ENCODE measurements around the gene CLEC1A. TPM values are rescaled to one million over a fixed set of nuclear protein-coding genes. Genes with fewer than 3 reads are reported as not detected.
A peak's percentile ranks its signal among the peaks of the same experiment; 100 is the strongest.

The CLEC1A gene
- total RNA-seq, 4 donors from 2014 or later: 2.6 to 22.6 (median 13.8) TPM

- no peak overlapping the region for H3K4me3 ChIP-seq
- H3K36me3 ChIP-seq: no peaks in the 10 kb centered on the region
- no peaks in the 10 kb centered on the region for H3K4me1 ChIP-seq
- DNase-seq: no peak
- no peaks in the 10 kb centered on the region for H3K27me3 ChIP-seq
- TF ChIP-seq POLR2A (IDR thresholded peaks at IDR 0.05): no peak
- TF ChIP-seq, protein P1, sequence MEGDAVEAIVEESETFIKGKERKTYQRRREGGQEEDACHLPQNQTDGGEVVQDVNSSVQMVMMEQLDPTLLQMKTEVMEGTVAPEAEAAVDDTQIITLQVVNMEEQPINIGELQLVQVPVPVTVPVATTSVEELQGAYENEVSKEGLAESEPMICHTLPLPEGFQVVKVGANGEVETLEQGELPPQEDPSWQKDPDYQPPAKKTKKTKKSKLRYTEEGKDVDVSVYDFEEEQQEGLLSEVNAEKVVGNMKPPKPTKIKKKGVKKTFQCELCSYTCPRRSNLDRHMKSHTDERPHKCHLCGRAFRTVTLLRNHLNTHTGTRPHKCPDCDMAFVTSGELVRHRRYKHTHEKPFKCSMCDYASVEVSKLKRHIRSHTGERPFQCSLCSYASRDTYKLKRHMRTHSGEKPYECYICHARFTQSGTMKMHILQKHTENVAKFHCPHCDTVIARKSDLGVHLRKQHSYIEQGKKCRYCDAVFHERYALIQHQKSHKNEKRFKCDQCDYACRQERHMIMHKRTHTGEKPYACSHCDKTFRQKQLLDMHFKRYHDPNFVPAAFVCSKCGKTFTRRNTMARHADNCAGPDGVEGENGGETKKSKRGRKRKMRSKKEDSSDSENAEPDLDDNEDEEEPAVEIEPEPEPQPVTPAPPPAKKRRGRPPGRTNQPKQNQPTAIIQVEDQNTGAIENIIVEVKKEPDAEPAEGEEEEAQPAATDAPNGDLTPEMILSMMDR (IDR thresholded peaks at IDR 0.05): no peak
- no peaks in the 10 kb centered on the region for H3K9me3 ChIP-seq
- intact Hi-C loops (cut with DNase I; ENCODE audit: low total_unique reads): no loop called here
- peak overlapping the region in 1 of 2 donors; percentile 79 for H3K27ac ChIP-seq
Measured at GRCh38 chr12:10102322-10102721, 3.5 kb upstream of the CLEC1A start.

DNA sequence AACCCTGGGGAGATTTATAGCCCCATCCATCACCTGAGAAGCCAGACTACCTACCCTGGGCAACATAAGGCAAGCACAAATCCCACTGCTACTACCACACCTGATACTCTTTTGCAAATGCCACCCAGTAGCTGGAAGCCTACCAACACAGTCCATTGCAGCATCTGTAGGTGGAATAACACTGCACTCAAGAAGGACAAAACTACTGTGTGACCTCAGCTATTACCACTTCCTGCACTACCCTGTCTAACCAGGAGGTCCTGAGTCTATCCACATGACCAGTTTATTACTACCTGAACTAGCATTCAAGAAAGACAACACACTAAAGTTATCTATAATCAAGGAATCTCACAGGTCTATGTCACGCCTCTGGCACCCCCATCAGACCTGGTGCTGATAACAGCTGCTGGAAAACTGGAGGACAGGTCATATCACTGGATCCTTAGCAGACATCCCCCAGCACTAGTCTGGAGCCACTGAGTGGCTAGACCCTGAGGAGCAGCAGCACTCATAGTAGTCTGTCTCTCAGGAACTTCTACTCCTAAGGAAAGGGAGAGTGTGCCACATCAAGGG, 2.9 kb upstream of the CLEC1A start:
- H3K36me3 ChIP-seq: no peaks in the 10 kb centered on the region
- H3K27ac ChIP-seq: peak overlapping the region in 1 of 2 donors; percentile 79
- no peaks in the 10 kb centered on the region for H3K27me3 ChIP-seq
- no peaks in the 10 kb centered on the region for H3K4me1 ChIP-seq
- intact Hi-C loops (cut with DNase I; ENCODE audit: low total_unique reads): no loop called here
- H3K9me3 ChIP-seq: no peaks in the 10 kb centered on the region
- no peak for DNase-seq
- H3K4me3 ChIP-seq: no peak overlapping the region
- TF ChIP-seq POLR2A (IDR thresholded peaks at IDR 0.05): no peak
- TF ChIP-seq, protein P1 (IDR thresholded peaks at IDR 0.05): no peak

- peak in 1 of 2 donors; percentile 27 for DNase-seq
Measured at GRCh38 chr12:10101042-10101579, 2.3 kb upstream of the CLEC1A start.

DNA sequence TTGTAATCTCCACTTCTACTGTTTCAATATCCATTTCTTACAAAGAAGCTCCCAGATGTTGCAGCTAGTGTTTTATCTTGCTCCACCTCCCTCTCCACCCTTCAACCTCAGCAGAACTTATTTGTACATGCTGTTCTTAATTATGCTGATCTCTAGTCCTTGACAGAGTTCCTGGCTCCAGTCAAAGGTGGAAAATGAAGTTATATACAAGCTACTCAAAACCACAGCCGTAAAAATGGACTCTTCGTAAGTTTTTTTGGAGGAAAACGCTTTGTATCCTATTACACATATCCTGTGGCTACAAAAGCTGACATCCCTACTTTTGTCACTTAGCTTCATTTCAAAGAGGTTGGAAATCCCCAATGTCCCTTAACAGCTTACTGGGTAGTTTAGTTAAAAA, 1.3 kb downstream of the CLEC1A start:
- no peak overlapping the region for H3K4me3 ChIP-seq
- intact Hi-C loops (cut with DNase I; ENCODE audit: low total_unique reads): no loop called here
- TF ChIP-seq, protein P1 (IDR thresholded peaks at IDR 0.05): no peak
- peak in 1 of 2 donors; percentile 65 for TF ChIP-seq POLR2A (IDR thresholded peaks at IDR 0.05)
- H3K4me1 ChIP-seq: no peaks in the 10 kb centered on the region
- peak overlapping the region; percentile 40 to 79 for H3K27ac ChIP-seq
- no peaks in the 10 kb centered on the region for H3K27me3 ChIP-seq
- no peaks in the 10 kb centered on the region for H3K36me3 ChIP-seq
- no peaks in the 10 kb centered on the region for H3K9me3 ChIP-seq
- no peak for DNase-seq

More at GRCh38 chr12:10101042-10101579, 2.3 kb upstream of the CLEC1A start:
- no peaks in the 10 kb centered on the region for H3K36me3 ChIP-seq
- H3K27me3 ChIP-seq: no peaks in the 10 kb centered on the region
- TF ChIP-seq, protein P1 (IDR thresholded peaks at IDR 0.05): no peak
- TF ChIP-seq POLR2A (IDR thresholded peaks at IDR 0.05): no peak
- H3K4me3 ChIP-seq: no peak overlapping the region
- intact Hi-C loops (cut with DNase I; ENCODE audit: low total_unique reads): no loop called here
- H3K27ac ChIP-seq: peak overlapping the region in 1 of 2 donors; percentile 79
- no peaks in the 10 kb centered on the region for H3K9me3 ChIP-seq
- H3K4me1 ChIP-seq: no peaks in the 10 kb centered on the region

DNA sequence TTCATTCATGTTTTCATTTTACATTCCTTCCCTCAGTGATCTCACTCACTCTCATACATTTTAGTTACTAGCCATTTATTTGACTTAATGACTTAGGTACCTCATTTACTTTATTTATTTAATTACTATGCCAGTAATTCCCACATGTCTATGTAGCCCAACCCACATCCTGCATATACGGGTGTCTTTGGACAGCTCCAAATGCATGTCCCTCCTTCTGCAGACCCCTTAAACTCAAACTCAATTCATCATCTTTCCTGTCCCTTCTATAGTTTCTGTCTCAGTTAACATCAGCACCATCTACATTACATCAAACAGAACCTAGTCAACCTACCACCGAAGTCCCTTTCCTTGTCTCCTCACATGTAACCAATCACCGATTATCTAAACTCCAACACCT, 2.8 kb downstream of the CLEC1A start:
- Histone ChIP-seq H3K36me3 (no peaks in the 10 kb centered on the region), H3K27me3 (no peaks in the 10 kb centered on the region), H3K9me3 (no peaks in the 10 kb centered on the region), H3K4me1 (no peaks in the 10 kb centered on the region), H3K4me3 (no peak overlapping the region), H3K27ac (peak overlapping the region; percentile 40 to 79)
- intact Hi-C loops (cut with DNase I; ENCODE audit: low total_unique reads): no loop called here
- DNase-seq: no peak
- TF ChIP-seq, protein P1 (IDR thresholded peaks at IDR 0.05): no peak
- TF ChIP-seq POLR2A (IDR thresholded peaks at IDR 0.05): no peak

Measured in uterus (tissue), 4 donors.